GM04504 (cell line): ENCODE data around the gene IRF2BPL.
A peak's percentile ranks its signal among the peaks of the same experiment; 100 is the strongest.

Experiments
- DNase-seq: peaks from one replicate; pipeline ENCODE4 v3.0.0-alpha.2; 2012; ENCODE audit warnings: low read depth

The IRF2BPL gene

DNA sequence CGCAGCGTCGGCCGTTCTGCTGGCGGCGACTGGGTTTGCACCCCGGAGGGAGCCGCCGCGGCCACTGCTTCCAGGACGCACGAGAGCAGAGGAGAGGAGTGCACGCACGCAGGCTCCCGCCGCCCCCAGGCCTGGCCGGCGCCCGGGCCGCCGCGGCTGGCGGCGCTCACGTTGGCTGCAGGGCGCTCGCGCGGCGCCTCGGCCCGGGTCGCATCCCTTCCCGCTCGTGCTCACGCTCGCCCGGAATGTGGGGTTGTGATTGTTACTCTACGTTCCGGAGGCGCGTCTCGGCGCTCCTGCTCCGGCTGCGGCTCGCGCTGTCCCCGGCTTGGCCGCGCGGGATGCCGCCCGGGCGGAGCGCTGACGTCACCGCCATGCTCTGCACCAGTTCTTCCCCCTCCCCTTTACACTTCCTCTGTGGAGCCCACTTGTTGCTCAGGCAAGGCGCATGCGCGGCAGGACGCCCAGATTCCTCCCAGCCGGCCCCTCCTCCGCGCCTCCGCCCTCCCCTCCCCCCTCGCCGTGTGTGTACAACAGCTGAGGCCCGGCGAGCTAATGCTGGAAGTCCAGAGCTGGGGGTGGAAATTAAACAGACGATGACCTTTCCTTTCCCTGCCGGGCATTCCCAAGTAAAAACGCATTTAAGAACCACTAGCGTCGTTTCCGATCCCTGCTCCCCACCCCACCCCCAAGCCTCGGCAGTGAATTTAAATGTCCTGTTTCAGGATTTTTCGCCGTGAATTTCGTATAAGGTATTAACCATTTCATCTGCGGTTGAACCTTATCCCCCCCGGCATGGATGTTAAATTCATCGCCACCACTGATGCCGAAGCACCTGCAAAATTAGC lies at the start of gene IRF2BPL:
TSS of gene IRF2BPL (minus strand) at position 325 of the 848 bp plus-strand sequence. CDS start 916 bp downstream, outside the sequence.
- DNase-seq = peak; percentile 97

DNA sequence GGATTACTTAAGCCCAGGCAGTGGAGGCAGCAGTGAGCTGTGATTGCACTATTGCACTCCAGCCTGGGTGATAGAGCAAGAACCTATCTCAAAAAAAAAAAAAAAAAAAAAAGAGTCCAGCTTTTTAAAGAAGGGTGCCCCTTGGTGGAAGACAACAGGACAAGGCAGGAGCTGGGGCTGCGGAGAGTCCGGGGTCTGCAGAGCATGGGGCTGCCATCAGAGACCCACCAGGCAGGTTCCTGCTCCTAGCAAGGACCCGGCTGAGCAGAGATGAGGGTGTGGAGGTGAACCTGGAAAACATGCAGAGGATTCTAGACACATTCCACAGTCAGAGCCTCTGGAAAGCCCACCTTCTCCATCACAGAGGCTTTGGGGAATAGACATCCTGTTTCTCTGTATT lies 48.5 kb upstream of the IRF2BPL start:
- DNase-seq = no peak

DNA sequence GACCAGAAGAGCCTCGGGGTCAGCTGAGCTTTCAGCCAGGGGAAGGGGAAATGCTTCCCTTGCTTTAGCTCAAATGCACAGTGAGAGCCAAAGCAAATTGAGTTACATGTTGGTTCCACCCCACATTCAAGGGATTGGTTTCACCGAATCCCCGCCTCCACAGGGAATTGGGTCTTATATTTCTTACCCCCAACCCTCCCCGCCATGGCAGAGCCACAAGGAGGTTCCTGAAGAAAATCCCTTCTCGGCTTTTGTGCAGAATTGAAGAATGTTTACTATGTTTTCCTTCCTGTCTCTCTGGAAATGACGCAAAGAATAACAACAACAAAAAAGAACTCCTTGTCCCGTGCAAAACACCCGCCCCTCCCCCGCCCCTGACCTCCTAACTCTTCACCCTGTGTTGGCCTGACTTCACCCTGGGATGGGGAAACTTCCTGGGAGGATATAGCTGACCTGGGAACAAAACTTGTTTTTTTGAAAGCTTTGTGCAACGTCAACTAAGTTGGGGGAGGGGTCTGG lies 47.7 kb upstream of the IRF2BPL start:
- no peak for DNase-seq

DNA sequence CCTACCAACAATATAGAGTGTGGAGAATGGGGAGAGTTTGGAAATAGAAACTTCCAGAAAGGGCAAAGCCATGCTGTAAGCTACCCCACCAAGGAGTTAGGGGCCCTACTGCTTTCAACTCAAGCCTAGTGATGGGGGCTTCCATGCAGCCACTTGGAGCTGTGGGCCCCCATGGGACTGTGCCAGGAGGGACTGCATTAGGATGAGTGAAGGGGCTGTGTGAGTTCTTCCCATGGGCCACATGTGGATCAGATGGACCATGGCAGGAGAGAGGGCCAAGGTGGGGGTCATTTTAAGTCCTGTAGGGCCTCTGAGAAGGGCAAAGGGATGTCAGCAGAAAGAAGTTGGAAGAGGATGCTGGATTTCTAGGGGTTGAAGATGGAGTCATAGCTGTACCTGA lies 46.5 kb upstream of the IRF2BPL start:
- no peak for DNase-seq

DNA sequence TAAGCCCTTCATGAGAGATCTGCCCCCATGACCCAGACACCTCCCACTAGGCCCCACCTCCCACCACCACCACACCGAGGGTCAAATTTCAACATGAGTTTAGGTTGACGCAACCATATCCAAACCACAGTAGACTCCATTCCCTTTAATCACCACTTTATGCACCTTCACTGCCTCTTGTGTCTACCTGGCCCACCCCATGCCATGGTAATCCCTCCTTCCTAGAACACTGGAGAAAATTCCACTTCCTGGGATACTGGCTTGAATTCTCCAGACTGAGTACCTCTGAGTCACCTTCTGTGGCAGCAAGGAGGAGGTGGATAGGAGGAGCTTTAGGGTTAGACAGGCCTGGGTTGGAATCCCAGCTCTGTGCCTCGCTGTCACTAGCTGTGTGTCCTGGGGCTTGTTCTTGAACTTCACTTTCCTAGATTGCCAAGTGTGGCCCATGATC lies 43.5 kb upstream of the IRF2BPL start:
- no peak for DNase-seq

DNA sequence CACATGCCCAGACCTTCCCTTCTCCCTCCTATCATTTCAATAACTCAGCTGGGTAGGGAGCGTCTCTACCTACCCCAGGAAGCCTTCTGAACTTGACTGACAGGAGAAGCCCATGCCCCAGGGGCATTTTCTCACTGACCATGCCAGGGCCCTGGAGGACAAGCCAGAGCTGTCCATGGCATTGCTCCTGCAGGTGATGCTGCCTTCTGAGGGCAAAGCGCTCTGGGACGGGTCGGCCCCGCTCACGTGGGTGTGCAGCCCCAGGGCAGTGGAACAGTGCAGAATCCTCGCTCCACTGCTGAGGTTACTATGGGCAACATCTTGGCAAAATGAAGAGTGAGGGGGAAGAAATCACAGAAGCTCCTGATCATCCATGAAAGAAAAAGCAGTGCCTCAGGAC lies 41.0 kb upstream of the IRF2BPL start:
- DNase-seq = no peak

DNA sequence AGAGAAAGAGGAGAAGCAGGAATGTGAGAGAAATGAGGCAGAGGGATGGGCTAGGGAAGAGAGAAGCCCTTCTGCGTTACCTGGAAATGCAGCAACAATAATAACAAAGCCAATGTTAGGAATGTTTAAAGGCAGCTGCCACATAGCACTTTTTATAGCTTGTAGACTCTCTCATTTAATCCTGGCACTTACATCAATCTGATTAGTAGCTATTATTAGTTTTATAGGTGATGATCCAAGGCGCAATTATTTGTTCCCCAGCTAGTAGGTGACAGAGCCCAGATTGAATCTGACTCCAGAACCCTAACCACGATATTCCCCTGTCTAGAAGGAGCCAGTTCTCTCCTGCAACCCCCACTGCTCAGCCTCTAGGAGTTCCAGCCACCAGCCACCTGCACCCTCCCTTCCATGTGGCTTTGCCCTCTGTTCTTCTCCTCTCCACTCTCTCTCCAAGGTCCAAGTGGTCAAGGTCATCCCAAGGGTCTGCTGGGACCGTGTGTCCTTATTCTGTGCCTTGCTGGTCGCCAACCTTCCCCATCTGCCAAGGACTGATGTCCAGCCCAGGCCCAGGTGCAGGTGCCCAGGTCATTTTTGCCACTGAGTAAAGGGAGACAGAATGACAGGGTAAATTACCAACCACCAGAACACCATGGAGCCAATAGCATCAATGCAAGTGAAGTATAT lies 40.2 kb upstream of the IRF2BPL start:
- no peak for DNase-seq

DNA sequence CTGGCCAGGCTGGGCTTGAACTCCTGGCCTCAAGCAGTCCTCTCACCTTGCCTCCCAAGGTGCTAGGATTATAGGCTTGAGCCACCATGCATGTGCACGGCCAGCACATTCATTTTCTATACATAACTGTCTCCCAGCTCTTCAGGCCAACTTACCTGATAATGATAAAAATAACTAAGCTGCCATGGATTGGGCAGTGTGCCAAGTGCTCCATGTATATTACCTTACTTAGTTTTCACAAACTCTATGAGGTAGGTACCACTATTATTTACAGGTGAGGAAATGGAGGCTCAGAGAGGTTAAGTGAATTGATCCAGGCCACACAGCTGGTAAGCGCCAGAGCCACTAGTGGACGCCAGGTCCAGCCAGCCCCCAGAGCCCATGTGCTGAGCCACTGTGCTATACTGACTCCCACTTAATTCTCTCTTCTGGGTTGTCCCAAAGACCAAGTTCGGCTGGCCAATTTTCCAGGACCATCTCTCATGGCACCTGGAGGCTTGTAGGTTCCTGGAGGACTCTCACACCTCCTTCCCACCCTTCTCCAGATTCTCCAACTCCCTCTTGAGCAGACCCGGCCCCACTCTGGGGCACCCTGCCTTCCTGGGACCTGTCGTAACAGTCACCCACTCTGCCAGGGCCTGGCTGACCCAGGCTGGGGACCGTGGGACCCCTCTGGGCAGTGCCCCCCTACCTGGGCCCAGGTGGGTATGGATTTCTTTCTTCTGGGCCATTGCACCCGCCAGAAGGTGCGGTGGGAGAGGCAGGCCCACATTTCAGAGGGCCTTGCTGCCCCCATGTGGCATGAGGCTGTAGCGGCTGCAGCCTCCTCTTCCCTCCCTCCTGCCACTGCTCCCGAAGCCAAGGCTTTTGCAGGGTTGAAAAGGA lies 39.4 kb upstream of the IRF2BPL start:
- DNase-seq = no peak

DNA sequence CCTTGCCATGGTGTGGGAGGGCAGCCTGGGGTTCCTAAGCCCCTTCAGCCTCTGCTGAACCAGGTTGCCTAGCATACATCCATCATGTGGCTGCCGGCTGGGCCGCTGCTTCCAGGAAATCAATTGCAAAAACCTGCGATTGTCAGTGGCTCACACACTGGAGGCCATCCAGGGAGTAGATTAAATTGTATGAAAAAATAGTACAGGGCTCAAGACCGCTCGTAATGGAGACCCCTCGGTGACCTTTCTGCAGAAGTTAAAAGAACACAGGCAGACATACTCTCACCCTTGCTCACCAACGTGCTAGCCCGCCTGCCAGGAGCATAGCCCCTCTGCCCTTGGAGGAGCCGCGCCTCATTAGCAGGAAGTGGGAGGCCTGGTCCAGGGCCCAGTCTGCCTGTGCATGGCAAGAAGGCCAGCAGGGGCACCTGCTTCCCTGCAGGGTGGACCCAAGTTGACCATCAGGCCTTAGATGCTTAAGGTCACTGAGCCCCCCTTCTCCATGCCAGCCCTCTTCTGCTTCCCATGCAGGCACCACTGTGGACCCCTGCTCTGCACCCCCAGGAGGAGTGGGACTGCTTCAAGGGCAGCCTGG lies 38.2 kb upstream of the IRF2BPL start:
- no peak for DNase-seq

DNA sequence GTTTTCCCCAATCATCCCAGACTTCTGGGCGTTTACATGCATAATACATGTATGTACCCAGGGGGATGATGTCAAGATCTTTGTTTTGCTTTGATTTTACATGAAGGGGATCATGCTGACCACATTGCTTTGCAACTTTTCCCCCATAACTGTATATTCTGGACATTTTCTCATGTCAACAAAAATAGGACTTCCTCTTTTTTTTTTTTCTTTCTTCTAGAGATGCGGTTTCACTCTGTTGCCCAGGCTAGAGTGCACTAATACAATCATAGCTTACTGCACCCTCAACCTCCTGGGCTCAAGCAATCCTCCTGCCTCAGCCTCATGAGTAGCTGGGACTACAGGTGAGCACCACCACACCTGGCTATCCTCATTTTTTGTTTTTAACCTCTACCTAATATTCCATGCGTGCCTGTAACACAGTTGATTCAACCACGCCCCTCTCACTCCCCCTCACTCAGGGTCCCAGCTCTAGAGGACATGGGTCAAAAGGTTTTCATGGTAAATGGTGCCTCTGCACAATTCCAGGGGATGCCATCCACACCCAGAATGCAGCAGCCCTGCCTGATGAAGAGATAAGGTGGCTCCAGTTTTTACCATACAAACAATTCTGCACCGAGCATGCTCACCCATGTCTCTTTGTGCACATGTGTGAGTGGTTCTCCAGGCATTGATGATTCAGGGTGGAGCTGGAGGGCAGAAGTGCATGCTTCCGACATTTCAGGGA lies 37.5 kb upstream of the IRF2BPL start:
- no peak for DNase-seq

DNA sequence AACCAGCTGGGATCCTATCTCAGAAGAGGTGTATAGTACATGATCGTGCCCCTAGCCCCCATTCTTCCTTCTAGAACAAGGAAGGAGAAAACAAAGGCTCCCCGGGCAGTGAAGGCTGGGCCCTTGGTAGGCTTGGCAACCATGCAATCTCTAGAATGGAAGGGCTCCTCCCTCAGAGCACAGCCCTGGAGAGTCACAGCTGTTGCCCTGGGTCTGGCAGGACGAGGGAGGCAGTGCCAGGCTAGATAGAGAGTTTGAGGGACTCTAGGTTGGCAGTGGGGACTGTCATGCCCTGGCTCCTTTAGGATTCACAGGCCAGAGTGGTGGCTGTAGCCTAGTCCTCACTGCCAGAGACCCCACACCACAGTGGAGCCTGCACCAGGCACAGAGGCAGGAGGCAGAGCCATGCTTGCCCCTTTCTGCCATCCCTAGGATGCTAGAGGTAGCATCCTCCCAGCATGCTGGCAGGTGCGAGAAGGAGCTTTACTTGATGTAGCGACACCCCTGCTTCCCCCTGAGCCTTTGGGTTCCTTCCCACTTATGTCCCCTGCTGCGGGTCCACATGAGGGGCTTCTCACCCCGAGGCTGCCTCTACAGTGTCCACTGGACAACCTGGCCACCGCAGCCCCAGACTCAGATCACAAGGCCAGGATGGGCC lies 36.1 kb upstream of the IRF2BPL start:
- DNase-seq = no peak

DNA sequence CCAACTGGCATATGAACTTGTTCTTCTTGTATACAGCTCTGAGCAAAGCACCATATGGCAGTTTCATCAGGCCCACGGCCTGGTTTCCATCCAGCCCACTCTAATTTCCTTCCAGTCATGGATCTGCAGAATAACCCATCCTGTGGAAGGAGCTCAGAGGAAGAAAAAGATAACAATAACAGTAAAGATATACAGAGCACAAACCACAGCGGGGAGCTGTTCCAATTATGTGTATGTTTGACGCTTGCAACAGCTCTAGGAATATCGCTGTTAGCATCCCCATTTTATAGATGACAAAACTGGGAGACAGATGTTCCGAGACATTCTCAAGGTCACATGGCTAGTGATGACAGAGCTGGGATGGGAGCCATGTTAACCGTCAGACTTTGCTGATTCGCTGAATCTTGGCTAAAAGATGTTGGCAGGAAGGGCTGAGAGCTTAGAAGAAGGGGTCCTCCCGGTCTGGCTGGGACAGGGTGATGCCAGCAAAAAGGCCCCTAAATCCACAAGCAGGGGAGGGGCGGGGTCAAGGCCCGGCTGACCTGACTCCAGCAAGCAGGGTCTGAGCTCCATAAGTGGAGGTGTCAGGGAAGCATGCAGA lies 35.2 kb upstream of the IRF2BPL start:
- no peak for DNase-seq

DNA sequence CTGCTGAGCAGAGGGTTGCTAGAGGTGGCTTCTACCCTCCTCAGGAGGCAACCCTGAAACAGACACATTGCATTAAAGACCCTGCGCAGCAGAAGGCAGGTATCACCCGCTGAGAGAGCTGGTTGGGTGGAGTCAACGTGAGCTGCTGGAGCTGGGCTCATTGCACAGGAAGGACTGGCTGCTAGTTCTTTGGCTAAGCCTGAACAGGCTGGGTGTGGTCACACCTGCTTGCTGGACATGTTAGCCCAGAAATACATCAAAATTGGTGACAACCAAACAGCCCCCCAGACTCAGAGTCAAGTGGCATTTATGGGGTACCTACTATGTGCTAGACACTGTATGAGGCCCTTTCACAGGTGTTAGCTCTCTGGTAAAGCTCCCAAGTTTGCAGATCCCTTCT lies 33.8 kb upstream of the IRF2BPL start:
- DNase-seq = no peak

DNA sequence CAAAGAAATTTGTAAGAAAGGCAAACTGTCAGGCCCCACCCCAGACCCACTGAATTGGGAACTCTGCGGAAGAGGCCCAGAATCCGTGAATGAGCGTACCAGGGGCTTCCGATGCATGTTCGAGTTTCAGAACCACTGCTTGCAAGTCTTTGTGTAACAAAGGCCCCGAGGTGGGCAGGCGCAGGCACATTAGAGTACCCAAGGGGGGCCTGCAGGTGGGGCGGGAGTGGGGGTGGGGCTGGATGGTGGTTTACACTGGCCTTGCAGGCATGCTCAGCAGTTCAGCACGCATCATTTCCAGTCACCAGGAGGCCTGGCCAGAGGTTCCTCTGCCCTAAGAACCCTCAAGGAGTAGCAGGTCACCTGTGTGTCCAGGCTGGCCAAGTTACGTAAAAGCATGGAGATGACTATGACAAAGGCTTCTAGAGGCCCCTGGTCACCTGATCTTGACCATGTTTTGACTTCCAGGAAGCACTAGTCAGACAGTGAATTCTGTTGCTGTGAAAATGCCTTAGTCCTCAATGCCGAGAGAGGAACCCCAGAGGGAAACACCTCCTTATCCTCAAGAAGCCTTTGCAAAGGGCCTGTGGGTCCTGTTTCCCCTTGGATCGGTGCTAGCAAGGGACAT lies 33.2 kb upstream of the IRF2BPL start:
- DNase-seq = no peak

DNA sequence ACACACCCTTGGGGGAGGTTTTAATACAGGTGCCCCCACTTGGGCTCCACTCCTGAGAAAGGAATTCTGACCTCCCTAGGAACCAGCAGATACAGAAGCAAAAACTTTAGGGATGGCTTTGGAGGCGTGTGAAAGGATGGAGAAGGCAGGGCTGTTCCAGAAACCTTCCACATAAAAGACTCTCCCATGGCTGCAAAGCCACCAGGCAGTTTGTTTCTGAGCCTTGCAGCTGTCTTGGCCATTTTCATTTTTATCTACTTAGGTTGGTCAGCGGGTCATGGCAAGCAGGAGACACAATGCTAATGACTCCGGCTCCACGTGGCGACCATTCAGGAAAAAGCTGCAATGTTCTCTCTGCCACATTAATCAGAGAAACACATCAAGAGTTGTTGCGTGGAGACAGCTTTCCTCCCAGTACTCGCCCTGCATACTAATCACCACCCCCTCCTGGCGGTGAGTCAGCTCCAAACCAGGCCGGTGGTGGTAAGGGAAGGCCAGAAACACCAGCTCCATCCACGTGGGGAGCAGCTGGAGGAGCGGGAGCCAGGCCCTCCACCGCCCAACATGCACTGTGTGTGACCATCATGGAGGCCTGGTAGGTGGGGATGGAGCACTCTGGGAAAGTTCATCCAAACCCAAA lies 30.9 kb upstream of the IRF2BPL start:
- DNase-seq = peak; percentile 96

DNA sequence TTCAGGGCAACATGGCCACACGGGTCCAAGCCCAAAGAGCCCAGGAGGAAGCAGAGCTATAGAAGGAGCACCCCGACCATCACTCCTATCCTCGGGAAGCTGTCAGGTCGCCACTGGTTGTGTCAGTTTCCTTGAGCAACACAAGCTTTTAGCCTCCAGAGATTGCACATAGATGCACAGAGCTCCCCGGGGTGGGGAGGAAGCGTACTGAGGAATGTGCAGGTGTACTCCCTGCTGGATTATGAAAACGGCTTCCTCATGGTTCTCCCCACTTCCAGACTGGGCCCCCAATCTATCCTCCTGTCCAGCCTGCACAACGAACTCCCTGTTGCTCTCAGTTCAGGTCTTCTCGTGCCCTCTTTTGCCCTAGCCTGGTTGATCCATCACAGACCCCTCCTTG lies 30.3 kb upstream of the IRF2BPL start:
- no peak for DNase-seq

DNA sequence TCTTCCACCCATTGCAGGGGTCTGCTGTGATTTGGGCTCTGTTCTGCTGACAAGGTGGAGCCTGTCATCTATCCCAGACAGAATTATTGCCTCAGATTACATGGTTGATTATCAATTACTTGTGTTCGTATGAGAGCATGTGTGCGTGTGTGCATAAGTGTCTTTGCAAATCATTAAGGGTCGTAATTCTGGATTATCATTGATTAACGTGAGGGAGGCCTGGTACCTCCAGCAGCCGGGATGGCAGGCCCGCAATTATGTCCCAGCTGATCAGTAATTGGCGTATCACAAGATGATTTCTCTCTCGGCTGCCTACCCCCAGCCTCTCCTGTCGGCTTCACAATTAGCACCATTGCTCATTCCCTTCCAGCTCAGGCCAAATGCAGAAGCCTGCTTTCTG lies 29.6 kb upstream of the IRF2BPL start:
- DNase-seq = no peak

DNA sequence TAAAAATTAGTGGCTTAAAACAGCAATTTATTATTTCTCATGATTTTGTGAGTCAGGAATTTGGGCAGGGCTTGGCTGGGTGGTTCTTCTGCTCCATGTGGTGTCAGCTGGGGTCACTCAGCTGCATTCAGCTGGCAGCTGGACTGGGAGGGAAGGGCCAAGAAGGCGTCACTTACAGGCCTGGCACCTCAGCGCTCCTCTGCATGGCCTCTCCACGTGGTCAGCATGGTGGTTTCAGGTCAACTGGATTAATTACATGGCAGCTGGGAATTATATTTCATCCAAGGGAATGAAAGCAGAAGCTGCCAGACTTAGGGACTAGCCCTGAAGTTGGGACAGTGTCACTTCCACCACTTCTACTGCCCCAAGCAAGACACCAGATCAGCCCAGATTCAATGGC lies 27.5 kb upstream of the IRF2BPL start:
- no peak for DNase-seq

DNA sequence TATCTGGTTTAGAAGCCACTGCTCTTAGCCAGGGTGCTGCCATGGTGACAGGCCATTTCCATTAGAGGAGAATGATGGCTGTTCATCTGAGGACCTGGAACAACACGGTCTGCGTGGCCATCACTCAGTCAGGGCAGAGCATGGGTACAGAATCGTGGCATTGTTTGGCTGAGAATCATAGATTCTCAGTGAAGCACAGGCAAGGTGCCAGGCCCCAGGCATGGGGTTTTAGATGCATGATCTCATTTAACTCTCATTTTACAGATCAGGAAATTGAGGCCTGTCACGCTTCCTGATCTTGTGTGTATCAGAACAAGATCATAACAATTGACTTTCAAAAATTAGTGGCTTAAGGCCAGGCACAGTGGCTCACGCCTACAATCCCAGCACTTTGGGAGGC lies 26.8 kb upstream of the IRF2BPL start:
- no peak for DNase-seq
